K562 (cell line): ENCODE data around the gene ZC3H12A. TPM values are rescaled to one million over a fixed set of nuclear protein-coding genes. Genes with fewer than 3 reads are reported as not detected.

Source experiments
- ASH1L ChIP-seq: fragments of 450-650 bp; IDR thresholded peaks from 2 replicates; pipeline ENCODE4 v1.6.1; 2018; ENCODE audit warnings: borderline replicate concordance, mild to moderate bottlenecking, low read depth; ENCODE audit not compliant: partially characterized antibody
- ATF1 ChIP-seq, 2 experiments: fragments of 450-650 bp in 1 of 2; IDR thresholded peaks; 2 replicates each; pipeline ENCODE4 v1.6.1; 2016; ENCODE audit warnings: missing compliant biosample characterization in 1 of 2, missing genetic modification characterization in 1 of 2
- CBX8 ChIP-seq: fragments of 200-600 bp; sonication (generic); IDR thresholded peaks from 2 replicates; pipeline ENCODE4 v1.6.1; 2012; ENCODE audit warnings: borderline replicate concordance, mixed run types, low read depth, mild to moderate bottlenecking, moderate library complexity, mixed read lengths, low read length, control low read depth, inconsistent platforms; ENCODE audit not compliant: poor library complexity, severe bottlenecking; ENCODE audit errors: extremely low read depth
- ETV5 ChIP-seq: sonication (generic); formaldehyde crosslinking; IDR thresholded peaks from 2 replicates; pipeline ENCODE4 v1.4.0; 2020; ENCODE audit warnings: low read depth, mild to moderate bottlenecking, missing genetic modification reagents
- FOS ChIP-seq: IDR thresholded peaks from 3 replicates; pipeline ENCODE4 v1.6.1; 2011; ENCODE audit not compliant: insufficient read length; ENCODE audit errors: extremely low read depth
- HLTF ChIP-seq: fragments of 450-650 bp; IDR thresholded peaks from 2 replicates; pipeline ENCODE4 v1.6.1; 2016
- KAT2B ChIP-seq: IDR thresholded peaks from one replicate; pipeline ENCODE4 v1.6.1; 2012; ENCODE audit warnings: low read depth, mild to moderate bottlenecking, control low read depth, inconsistent platforms, low read length, moderate library complexity
- KDM2B ChIP-seq: fragments of 250-450 bp; sonication (Bioruptor Pico); IDR thresholded peaks from 2 replicates; pipeline ENCODE4 v1.8.0; 2021; ENCODE audit warnings: mild to moderate bottlenecking, moderate library complexity
- KLF13 ChIP-seq: fragments of 450-650 bp; IDR thresholded peaks from 2 replicates; pipeline ENCODE4 v1.6.1; 2016; ENCODE audit warnings: missing genetic modification characterization, low read depth, mild to moderate bottlenecking, missing compliant biosample characterization, moderate library complexity, borderline replicate concordance
- PHF21A ChIP-seq: fragments of 450-650 bp; IDR thresholded peaks from 2 replicates; pipeline ENCODE4 v1.6.1; 2017; ENCODE audit warnings: low read depth, borderline replicate concordance
- PREB ChIP-seq: sonication (generic); formaldehyde crosslinking; IDR thresholded peaks from 2 replicates; pipeline ENCODE4 v1.8.1; 2023; ENCODE audit warnings: mild to moderate bottlenecking, missing genetic modification reagents
- RBM25 ChIP-seq: fragments of 200-400 bp; formaldehyde crosslinking; IDR thresholded peaks from 2 replicates; pipeline ENCODE4 v1.6.1; 2018; ENCODE audit warnings: low read length, low read depth, moderate library complexity; ENCODE audit not compliant: severe bottlenecking
- SAFB ChIP-seq: fragments of 200-400 bp; formaldehyde crosslinking; IDR thresholded peaks from 2 replicates; pipeline ENCODE4 v1.6.1; 2017; ENCODE audit warnings: low read depth, low read length, borderline replicate concordance
- SRSF1 ChIP-seq: fragments of 200-400 bp; formaldehyde crosslinking; IDR thresholded peaks from 2 replicates; pipeline ENCODE4 v1.6.1; 2017; ENCODE audit warnings: mild to moderate bottlenecking, low read depth, low read length, moderate library complexity
- TBP ChIP-seq: optimal IDR thresholded peaks from 2 replicates; pipeline ENCODE3; 2011; ENCODE audit warnings: low read depth, low read length, improper control_type of control experiment
- ZBTB17 ChIP-seq: fragments of 450-650 bp; formaldehyde crosslinking; IDR thresholded peaks from 2 replicates; pipeline ENCODE4 v1.4.0; 2020; ENCODE audit warnings: mild to moderate bottlenecking
- ZNF354B ChIP-seq: fragments of 250-450 bp; sonication (Bioruptor Pico); IDR thresholded peaks from 2 replicates; pipeline ENCODE4 v1.4.0; 2020
- polyA plus RNA-seq, 8 experiments: library from polyadenylated mRNA; depleted of rRNA in 4 of 8; stranded (reverse) in 5 of 8; unstranded in 3 of 8; fragments of >200 nt; fragmentation: Nextera tagmentation in 2 of 8; fragmentation: Illumina TruSeq in 1 of 8; extraction: Ambion mirVana in 2 of 8; extraction: Trizol in 1 of 8; gene quantifications; 2 replicates each; pipeline versions ENCODE4 v1.2.1 to v1.2.3, GENCODE V29; 2011 to 2014; ENCODE audit warnings: inconsistent platforms in 1 of 8, missing spikeins in 1 of 8
- total RNA-seq, 7 experiments: library from RNA; depleted of rRNA in 6 of 7; stranded (reverse); fragments of >200 nt in 6 of 7; fragmentation: Illumina TruSeq in 2 of 7; extraction: Trizol in 2 of 7; gene quantifications; 2 replicates each; pipeline versions ENCODE4 v1.2.1 to v1.2.3, GENCODE V29; 2011 to 2021; ENCODE audit warnings: low replicate concordance in 1 of 7
- TF ChIP-seq, protein P1 (sequence below): fragments of 250-450 bp; sonication (Bioruptor Pico); IDR thresholded peaks from 2 replicates; pipeline ENCODE4 v1.5.0; 2021; ENCODE audit warnings: mild to moderate bottlenecking, borderline replicate concordance
- TF ChIP-seq, protein P2 (sequence below): fragments of 250-450 bp; sonication (Bioruptor Pico); IDR thresholded peaks from 2 replicates; pipeline ENCODE4 v1.9.0; 2021; ENCODE audit warnings: mild to moderate bottlenecking, inconsistent platforms
- TF ChIP-seq, protein P3 (sequence below): sonication (generic); formaldehyde crosslinking; IDR thresholded peaks from 2 replicates; pipeline ENCODE4 v1.9.0; 2022; ENCODE audit warnings: mild to moderate bottlenecking, missing genetic modification reagents

The ZC3H12A gene
- total and polyA plus RNA-seq, 9 of the 15 experiments (the other 6 are each of a cell fraction or from before 2014, with no cell fraction given) = 0.14 to 9.4 (median 6.7) TPM

GRCh38 chr1:37479255-37480124, 5.1 kb downstream of the ZC3H12A start (continued):
- TF ChIP-seq, protein P1, sequence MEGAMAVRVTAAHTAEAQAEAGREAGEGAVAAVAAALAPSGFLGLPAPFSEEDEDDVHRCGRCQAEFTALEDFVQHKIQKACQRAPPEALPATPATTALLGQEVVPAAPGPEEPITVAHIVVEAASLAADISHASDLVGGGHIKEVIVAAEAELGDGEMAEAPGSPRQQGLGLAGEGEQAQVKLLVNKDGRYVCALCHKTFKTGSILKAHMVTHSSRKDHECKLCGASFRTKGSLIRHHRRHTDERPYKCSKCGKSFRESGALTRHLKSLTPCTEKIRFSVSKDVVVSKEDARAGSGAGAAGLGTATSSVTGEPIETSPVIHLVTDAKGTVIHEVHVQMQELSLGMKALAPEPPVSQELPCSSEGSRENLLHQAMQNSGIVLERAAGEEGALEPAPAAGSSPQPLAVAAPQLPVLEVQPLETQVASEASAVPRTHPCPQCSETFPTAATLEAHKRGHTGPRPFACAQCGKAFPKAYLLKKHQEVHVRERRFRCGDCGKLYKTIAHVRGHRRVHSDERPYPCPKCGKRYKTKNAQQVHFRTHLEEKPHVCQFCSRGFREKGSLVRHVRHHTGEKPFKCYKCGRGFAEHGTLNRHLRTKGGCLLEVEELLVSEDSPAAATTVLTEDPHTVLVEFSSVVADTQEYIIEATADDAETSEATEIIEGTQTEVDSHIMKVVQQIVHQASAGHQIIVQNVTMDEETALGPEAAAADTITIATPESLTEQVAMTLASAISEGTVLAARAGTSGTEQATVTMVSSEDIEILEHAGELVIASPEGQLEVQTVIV = no peak
- TF ChIP-seq, protein P2, sequence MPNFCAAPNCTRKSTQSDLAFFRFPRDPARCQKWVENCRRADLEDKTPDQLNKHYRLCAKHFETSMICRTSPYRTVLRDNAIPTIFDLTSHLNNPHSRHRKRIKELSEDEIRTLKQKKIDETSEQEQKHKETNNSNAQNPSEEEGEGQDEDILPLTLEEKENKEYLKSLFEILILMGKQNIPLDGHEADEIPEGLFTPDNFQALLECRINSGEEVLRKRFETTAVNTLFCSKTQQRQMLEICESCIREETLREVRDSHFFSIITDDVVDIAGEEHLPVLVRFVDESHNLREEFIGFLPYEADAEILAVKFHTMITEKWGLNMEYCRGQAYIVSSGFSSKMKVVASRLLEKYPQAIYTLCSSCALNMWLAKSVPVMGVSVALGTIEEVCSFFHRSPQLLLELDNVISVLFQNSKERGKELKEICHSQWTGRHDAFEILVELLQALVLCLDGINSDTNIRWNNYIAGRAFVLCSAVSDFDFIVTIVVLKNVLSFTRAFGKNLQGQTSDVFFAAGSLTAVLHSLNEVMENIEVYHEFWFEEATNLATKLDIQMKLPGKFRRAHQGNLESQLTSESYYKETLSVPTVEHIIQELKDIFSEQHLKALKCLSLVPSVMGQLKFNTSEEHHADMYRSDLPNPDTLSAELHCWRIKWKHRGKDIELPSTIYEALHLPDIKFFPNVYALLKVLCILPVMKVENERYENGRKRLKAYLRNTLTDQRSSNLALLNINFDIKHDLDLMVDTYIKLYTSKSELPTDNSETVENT (CRISPR knock-in tag) = no peak
- TF ChIP-seq SRSF1 = no peak
- TF ChIP-seq ZBTB17 (CRISPR knock-in tag) = no peak
- peak; percentile 55 for TF ChIP-seq TBP
- no peak for TF ChIP-seq SAFB
- TF ChIP-seq ATF1 (CRISPR knock-in tag; IDR thresholded peaks at IDR 0.05) = no peak
- TF ChIP-seq ATF1 (tag; IDR thresholded peaks at IDR 0.05) = peak; percentile 50; the same call in 1 of the 2 replicates
- no peak; the same call in 1 of the 2 replicates for TF ChIP-seq ETV5 (CRISPR knock-in tag)
- TF ChIP-seq PHF21A = no peak
- no peak for TF ChIP-seq PREB (CRISPR knock-in tag)
- TF ChIP-seq CBX8 = no peak
- no peak for TF ChIP-seq ASH1L
- no peak for TF ChIP-seq HLTF
- TF ChIP-seq, protein P3, sequence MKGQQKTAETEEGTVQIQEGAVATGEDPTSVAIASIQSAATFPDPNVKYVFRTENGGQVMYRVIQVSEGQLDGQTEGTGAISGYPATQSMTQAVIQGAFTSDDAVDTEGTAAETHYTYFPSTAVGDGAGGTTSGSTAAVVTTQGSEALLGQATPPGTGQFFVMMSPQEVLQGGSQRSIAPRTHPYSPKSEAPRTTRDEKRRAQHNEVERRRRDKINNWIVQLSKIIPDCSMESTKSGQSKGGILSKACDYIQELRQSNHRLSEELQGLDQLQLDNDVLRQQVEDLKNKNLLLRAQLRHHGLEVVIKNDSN (CRISPR knock-in tag) = no peak
- TF ChIP-seq ZNF354B (CRISPR knock-in tag) = no peak
- TF ChIP-seq RBM25 = no peak
- peak; percentile 30 for TF ChIP-seq FOS
- no peak for TF ChIP-seq KLF13
- TF ChIP-seq KDM2B (CRISPR knock-in tag) = no peak
- no peak for TF ChIP-seq KAT2B
